GM19463 (cell line): ENCODE results near the gene NFIB.

ENCODE experiments used
- ATAC-seq: cut with Tn5 transposase; IDR thresholded peaks from one replicate; pipeline ENCODE4 v1.9.1; 2021; ENCODE audit warnings: mild to moderate bottlenecking, moderate library complexity; ENCODE audit not compliant: unreplicated experiment

NFIB gene

DNA sequence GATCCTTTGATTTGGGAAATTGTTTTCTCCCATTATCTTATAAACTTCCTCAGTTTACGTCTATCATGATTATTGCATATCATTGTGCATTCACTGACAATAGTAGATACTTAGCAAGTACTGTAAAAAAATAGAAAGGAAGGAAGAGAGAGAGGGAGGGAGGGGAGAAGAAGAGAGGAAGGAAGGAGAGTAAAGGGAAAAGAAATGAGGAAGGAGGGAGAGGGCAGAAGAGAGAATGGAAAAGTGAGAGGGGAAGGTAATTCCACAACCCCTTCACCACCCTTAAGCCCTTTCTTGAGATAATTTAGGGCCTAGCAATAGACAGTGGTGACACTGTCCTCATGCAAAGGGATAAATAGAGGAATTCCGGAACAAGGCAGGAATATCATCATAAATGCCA lies 64.4 kb downstream of the NFIB start:
- no peak for ATAC-seq

DNA sequence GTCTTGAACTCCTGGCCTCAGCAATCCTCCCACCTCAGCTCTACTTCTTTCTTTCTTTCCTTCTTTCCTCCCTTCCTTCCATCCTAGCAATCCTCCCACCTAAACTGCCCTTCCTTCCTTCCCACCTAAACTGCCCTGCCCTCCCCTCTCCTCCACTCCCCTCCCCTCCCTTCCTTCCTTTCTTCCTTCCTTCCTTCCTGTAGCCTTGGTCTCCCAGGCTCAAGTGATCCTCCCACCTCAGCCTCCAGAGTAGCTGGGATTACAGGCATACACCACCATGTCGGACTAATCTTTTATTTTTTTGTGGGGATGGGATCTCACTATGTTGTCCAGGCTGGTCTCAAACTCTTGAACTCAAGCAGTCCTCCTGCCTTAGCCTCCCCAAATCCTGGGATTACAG lies 65.8 kb downstream of the NFIB start:
- ATAC-seq = no peak

DNA sequence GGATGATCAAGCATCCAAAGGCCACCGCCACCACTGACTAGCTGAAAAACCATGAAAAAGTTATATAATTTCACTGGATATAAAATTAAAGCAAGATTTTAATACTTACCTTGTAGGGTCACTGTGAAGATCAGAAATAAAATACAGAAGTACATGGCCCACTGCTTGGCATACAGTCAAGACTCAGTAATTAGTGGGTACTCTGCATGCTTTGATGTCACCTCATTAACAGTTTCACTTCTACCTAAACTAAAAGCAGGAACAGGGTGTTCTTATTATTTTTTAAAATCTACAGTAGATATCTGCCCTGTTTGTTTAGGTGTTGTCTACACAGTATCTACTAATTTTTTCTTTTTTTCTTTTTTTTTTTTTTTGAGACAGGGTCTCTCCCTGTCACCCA lies 66.4 kb downstream of the NFIB start:
- ATAC-seq = peak; percentile 56

DNA sequence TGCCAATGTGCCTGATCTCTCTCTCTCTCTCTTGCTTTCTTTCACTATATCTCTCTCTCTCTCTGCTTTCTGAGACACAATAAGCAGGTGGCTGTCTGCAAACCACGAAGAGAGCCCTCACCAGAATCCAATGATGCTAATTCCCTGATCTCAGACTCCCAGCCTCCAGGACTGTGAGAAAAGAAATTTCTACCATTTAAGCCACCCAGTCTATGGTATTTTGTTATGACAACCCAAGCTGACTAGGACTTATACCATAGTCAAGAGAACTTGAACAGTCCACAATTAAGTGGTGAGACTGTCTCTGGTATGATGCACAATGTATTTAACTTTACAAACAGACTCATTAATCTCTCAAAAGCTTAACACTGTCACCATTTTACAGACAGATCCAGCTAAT lies 67.0 kb downstream of the NFIB start:
- no peak for ATAC-seq

DNA sequence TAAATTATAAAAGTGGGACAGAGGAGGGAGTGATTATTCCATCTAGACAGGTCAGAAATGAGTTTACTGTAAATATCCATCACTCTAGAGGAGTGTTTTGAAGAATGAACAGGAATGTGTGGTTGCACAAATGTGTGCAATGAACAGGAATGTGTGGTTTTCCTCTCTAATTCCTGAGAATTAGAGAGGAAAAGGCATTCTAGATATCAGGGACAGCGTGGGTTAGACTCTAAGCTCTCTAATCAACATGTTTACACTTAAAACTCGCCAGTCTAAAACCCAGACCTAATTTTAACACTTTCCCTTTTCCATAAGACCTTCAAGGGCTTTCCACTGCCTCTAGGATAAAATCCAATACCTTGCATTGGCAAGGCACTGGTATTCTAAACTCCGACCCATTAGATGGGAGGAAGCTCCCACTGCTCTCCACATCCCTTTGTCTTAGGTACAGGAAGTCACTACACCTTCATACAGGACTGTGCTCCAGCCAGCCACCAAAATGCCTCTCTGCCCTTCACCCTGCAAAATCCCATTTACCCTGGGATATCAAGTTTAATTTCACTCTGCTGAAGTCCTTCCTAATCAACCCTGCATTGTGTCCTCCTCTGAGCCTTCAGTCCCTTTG lies 67.9 kb downstream of the NFIB start:
- no peak for ATAC-seq

DNA sequence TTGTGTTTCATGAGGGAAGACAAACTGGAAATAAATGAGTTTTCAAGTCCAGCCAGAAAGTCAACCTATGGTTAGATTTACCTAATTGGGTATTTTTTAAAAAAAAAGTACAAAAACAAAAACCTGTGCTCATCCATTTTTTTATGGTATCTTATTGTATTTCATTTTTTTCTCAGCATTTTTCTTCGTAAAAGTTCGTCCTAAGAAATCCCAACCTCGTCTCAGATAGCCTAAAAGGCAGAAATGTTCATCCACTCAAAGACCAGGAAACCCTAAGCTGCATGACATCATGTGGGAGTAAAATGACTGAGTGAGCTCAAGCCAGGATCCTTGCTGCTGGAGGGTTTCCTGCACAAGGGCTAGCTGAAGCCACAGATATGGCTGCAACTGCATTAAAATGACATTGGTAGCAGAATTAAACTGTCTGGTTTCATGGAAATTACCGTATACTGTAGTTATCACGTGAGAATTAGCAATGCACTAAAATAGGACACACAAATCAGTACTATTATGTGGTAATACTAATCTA lies 70.4 kb downstream of the NFIB start:
- no peak for ATAC-seq

DNA sequence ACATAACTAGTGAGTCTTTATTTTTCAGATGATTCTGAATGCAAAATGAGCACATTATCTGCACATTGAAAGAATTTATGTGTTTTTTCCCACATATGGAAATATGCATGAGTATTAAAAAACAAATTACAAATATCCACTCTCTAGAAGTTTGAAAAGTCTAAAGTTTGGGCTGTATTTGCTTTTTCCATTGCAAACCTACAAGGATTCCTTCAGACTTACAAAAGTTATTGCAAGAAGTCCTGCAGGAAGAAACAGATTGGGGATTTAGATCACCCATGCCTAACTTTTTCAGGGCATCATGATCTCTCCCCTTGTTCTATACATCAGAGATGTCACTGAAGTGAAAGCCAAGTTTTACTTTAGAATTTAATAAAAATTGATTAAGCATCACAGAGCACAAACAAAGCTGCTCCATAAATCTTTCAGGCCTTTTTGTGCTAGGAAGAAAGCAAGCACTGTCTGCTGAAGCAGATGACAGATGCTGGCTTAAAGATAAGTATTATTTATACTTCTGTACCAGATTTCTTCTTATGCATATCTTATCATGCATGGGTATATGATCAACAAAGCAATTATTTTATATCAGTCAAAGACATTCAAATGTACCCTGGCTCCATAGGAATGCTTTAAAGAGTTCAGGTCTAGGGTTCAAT lies 71.7 kb downstream of the NFIB start:
- no peak for ATAC-seq

DNA sequence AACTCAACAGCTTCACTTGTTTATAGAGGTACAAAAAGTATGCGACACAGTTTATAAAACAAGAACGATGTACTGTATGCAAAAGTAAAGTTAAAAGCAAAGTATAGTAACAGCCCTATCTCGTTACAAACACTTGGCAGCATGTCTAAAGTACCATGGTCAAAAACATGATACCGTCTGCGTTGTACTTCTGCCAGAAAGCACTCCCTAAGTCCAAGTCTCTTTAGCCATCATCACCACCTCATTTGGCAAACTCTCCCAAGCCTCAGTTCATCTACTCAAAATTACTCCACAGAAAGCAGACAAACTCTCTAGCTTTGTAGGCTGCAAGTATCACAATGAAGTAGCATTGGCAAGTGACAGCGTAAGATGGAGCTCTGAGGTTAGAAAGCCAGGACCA lies 73.4 kb downstream of the NFIB start:
- no peak for ATAC-seq

DNA sequence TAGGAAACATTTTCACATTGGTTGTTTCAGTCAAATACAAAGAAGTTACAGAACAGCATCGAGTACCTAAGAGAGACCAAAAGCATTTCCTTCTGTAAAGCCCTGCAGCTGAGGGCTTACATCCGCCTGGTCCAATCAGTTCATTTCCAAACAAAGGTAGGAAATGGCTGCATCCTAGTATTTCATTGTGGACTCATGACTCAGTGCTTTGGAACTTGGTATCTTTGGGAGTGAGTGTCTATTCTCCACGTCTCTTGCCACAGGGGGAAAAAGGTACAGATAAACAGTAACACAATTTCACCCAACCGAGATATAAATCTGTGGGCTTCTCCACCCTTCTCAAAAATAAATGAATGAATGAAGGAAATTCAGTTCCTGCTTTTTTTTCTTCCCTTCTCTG lies 75.4 kb downstream of the NFIB start:
- ATAC-seq = peak; percentile 30

DNA sequence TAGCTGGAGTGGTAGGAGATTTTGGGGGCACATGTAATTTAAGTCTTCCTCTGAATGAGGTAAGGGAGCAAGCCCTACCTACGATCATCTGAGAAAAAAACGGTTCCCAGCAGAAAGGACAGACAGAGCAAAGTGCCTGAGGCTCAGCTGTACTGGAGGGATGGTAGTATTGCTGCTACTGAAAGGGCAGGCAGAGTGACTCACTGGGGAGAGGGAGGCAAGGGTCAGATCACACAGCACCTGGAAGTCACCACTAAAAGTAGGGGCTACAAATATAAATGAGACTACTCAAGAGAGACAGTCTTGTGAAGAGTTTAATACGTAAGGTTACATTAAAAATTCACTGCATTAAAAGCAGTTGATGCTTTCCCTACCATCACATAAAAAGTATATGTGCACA lies 75.9 kb downstream of the NFIB start:
- peak; percentile 75 for ATAC-seq

DNA sequence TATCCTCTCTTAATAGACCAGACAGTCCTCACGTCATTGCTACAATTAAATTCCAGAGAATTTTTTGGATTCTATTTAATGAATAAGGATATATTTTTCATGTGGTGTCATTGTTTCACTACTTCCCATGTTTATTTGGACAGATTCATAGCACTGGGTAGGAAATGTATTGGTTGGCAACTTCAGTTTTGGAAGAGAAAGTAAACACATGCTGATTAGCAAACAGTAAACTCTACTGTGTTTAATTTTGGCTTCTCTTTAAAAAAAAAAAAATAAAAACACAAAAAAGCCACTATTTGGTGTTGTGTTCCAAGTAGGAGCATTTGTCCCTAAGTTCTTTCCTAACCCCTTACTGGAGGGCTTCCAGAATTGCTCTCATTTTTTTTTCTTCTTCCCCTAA lies 77.3 kb downstream of the NFIB start:
- no peak for ATAC-seq

DNA sequence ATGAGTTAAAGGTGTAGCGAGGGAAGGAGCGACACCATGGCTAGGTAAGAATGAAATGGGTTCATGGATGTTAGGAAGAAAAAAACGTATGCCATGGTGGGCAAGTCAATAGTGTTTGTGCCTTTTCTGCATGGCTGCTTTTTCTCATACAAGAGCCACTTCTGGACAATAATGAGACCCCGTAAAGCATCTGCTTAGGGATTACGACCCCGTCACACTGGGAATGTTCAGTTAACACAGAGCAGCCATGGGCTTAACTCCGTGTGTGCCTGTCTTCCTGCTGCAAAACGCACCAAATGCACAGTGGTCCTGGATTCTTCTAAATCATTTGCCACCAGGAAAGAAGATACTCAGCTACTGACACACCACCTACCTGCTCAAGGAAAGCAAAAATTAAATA lies 81.8 kb downstream of the NFIB start:
- no peak for ATAC-seq

DNA sequence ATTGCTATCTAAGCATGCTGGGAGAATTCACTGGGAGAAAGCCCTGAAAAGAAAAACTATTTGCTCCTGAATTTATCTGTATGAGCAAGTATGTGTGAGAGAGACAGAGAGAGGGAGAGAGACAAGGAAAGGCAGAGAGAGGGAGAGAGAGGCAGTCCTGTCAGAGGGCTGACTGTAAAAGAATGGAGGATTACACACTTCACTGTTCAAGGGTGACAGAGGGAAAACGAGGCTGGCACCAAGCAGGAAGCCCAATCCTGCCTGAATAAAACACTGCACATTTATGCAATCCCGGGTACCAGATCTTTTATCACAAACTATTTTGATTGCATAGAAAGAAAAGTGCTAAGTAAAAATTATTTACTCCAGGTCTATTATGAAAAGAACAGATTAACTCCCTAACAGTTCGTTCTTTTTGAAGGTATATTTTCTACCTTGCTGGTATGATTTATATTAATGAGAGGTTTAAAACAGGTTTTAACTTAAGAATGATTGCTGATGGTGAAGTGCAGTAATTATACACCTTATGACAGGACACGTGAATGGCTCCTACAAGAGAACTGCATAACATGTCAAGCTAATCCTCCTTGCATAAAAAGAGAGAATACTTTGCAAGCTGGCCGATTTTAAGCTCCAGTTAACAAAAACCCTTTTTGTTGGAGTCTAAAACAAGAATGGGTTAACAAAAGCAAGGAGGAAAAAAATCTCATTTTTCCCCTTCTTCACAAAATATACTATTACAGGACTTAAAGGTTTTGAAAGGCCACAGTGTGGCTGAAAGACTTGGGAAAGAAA lies 82.5 kb downstream of the NFIB start:
- ATAC-seq = no peak

DNA sequence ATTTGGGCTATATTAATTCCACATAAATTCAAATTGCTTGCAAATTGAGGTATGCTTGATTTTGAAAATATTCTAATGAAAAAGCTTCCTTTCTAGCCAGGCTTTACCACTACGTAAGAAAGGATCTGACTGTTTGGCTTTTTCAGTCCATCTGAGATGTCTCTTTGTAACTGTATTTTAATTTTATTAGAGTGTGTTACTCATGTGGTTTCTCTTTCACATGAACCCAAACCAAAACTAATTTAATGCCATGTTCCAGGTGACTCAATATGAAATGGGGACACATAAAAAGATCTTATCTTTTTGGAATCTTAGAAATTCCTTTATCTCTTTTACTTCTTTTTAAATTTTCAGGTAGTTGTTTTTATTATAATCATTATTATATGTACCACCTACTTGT lies 85.3 kb downstream of the NFIB start:
- ATAC-seq = no peak

DNA sequence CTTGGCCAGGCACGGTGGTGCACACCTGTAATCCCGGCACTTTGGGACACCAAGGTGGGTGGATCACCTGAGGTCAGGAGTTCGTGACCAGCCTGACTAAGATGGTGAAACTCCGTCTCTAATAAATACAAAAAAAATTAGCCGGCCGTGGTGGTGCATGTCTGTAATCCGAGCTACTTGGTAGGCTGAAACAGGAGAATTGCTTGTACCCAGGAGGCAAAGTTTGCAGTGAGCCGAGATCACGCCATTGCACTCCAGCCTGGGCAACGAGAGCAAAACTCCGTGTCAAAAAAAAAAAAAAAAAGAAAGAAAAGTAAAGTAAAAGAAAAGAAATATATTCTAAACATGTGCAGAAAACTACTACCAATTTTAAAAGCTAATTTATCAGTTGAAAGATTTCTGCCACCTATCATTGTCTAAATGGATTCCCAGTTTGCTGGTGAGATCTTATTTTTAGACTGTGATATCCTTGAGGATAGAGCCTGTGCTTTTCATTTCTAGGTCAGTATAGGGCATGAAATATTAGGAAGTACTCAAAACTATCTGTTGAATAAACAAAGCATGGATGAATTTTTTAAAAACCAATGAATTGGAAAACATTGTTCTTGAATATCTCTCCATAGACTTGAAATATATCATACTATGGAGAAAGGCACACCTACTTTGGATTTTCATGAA lies 86.9 kb downstream of the NFIB start:
- no peak for ATAC-seq

DNA sequence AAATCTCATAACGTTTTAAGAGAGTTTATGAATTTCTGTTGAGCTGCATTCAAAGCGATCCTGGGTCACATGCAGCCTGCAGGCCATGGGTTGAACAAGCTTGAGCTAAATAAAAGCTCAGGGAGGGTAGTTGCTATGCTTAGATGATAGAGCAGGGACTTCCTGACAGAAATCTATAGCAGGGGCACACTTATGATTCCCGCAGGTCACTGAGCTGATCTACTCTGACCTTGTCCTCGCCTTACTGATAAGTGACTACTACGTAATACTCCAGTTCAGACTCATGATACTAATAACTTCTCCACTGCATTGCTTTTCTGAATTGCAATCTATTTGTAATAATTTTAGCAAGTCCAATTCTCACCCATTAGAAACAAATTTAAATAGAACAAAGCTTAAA lies 90.9 kb downstream of the NFIB start:
- no peak for ATAC-seq

DNA sequence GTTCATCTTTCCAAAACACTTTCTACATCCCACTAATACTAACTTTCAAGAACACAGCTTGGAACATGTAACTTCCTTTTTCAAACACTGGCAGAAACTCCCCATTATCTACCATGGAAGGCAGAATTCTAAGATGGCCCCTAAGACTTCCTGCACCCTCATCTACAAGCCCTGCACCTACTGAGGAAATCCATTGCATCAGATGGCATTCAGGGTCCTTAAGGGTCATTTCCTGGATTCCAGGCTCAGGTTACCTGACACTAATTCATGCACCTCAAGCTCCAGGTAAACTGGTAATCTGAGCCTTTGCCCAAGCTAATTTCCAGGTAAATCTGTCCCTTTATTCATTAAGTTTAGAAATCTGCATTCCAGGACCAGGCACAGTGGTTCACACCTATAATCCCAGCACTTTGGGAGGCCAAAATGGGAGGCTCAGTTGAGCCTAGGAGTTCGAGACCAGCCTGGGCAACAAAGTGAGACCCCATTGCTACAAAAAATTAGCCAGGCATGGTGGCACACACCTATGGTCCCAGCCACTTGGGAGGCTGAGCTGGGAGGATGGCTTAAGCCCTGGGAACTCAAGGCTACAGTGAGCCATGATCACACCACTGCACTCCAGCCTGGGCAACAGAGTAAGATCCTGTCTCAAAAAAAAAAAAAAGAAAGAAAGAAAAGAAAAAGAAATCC lies 91.6 kb downstream of the NFIB start:
- ATAC-seq = no peak

DNA sequence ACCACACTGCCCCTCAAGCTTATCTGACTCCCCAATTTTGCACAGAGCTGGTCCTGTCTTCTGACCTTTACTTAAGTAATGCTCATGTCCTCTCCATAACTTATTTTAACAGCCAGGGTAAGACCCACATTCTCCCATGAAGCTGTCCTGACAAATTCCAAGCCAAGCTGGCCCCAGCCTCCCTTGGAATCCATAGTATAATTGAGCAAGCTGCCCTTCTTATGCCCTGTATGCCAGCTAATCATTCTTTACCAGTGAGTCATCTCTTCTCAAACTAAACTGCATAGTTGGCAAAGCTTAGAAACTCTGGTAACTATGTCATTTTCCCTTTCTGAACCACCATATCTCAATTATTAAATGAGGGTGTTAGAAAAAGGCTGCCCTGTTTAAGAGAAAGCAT lies 92.4 kb downstream of the NFIB start:
- ATAC-seq = no peak

DNA sequence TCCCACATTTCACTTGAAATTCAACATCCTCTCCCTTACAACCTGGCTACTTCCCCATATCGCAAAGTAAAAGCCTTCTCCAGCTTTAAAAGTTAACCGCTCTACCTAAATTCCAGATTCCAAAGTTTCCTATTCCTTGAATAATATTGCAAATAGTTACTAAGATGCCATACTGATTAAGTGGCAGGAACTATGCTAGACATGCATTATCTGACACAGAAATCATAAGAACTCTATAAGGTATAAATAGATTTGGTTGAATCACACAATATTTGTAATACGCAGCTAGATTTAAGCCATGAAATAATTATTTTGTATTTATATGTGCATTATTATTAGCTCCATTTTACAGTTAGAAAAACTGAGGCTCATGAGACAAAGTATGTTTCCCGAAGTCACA lies 92.8 kb downstream of the NFIB start:
- no peak for ATAC-seq

DNA sequence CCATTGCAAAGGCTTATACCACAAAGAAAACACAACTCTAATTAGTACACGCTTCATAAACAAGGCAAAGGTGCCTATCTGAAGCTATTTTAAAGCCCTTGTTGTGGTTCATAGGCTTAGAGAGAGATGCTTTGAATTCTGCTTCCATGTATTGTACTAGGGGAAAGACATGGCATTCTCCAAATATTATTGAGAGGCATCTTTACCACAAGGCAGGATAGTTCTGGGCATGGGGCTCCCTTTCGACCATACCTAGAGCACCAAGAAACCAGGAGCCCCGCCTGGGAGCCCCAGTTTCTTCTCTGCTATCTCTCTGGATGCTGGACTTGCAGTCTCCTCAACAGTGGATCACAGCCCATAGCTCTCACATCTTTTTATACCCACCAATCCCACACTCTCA lies 93.7 kb downstream of the NFIB start:
- no peak for ATAC-seq

DNA sequence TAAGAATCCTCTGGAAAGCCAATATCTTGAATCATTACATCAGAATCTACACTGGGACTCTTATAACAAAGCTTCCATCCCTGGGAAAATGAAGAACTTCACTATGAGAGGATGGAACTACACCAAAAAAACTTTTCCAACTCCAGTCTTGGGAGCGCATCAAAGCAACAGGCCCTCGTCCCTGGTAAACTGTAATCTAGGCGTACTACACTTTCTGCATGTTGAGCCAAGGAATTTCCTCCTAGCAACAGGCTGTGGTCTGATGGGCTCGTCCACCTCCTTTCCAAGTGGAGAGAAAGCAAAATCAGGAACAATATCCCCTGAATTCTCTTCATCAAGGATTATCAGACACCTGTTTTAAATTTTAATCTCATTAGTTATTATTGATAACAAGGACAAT lies 94.1 kb downstream of the NFIB start:
- no peak for ATAC-seq
